CD4-positive, alpha-beta T cell treated with Interferon alpha-2 for 1 hour (primary cell): ENCODE results near the gene DENND2A.
"Not testable (repeated sequence)": the region's sequence is repeated elsewhere in the genome, so short reads cannot be mapped to it uniquely, and the experiment has no call there.

Source experiments
- DNase-seq, 2 donors: peaks; one replicate each; pipeline ENCODE4 v3.0.0-alpha.2; 2020 to 2022

The DENND2A gene

GRCh38 chr7:140646931-140647647, 6.5 kb upstream of the DENND2A start:
- DNase-seq: peak; percentile 38 to 47

GRCh38 chr7:140645166-140645900, 4.7 kb upstream of the DENND2A start:
- DNase-seq: no peak

GRCh38 chr7:140644761-140645160, 4.1 kb upstream of the DENND2A start:
- DNase-seq: not testable (repeated sequence)

GRCh38 chr7:140643416-140643815, 2.8 kb upstream of the DENND2A start:
- DNase-seq: no peak

GRCh38 chr7:140641524-140642195, 1.0 kb upstream of the DENND2A start:
- DNase-seq: no peak

- no peak for DNase-seq
Measured at GRCh38 chr7:140640060-140640637, 464 bp downstream of the DENND2A start.

- no peak for DNase-seq
Measured at GRCh38 chr7:140639366-140640053, 1.1 kb downstream of the DENND2A start.

GRCh38 chr7:140638173-140638791, 2.3 kb downstream of the DENND2A start:
- no peak for DNase-seq

- DNase-seq: no peak
Measured at GRCh38 chr7:140637400-140637799, 3.2 kb downstream of the DENND2A start.

GRCh38 chr7:140635816-140636215, 4.8 kb downstream of the DENND2A start:
- DNase-seq: no peak

- no peak for DNase-seq
Measured at GRCh38 chr7:140635345-140635744, 5.3 kb downstream of the DENND2A start.

GRCh38 chr7:140631602-140632001, 9.0 kb downstream of the DENND2A start:
- no peak for DNase-seq

- DNase-seq: no peak
Measured at GRCh38 chr7:140631021-140631420, 9.6 kb downstream of the DENND2A start.

GRCh38 chr7:140625908-140626868, 14.4 kb downstream of the DENND2A start:
- DNase-seq: no peak

GRCh38 chr7:140625192-140625558, 15.4 kb downstream of the DENND2A start:
- DNase-seq: not testable (repeated sequence)

- DNase-seq: no peak
Measured at GRCh38 chr7:140624392-140625191, 16.0 kb downstream of the DENND2A start.

- DNase-seq: no peak
Measured at GRCh38 chr7:140623980-140624379, 16.6 kb downstream of the DENND2A start.

GRCh38 chr7:140621401-140622021, 19.1 kb downstream of the DENND2A start:
- DNase-seq: no peak

- DNase-seq: not testable (repeated sequence)
Measured at GRCh38 chr7:140619915-140620510, 20.6 kb downstream of the DENND2A start.
